Hindlimb muscle (tissue), 1 donor: ENCODE measurements around the gene ZNF878. TPM values are rescaled to one million over a fixed set of nuclear protein-coding genes. Genes with fewer than 3 reads are reported as not detected.
"Not testable (repeated sequence)": the region's sequence is repeated elsewhere in the genome, so short reads cannot be mapped to it uniquely, and the experiment has no call there.

Experiments used
- DNase-seq: peaks from one replicate; pipeline ENCODE4 v3.0.0-alpha.2; 2013
- polyA plus RNA-seq: library from polyadenylated mRNA; unstranded; fragments of 120-200 nt; gene quantifications from one replicate; pipeline ENCODE4 v1.2.1, GENCODE V29; 2013; ENCODE audit not compliant: insufficient read length

ZNF878 gene
- polyA plus RNA-seq = 0.31 TPM

GRCh38 chr19:12052497-12053169, at the start of gene ZNF878:
ZNF878 (minus strand) TSS chr19:12052961; CDS start chr19:12052801, 160 bp downstream.
- DNase-seq = peak; percentile 85

GRCh38 chr19:12098040-12098439, 45.3 kb upstream of the ZNF878 start:
- no peak for DNase-seq

- no peak for DNase-seq
Observed at GRCh38 chr19:12095111-12095790, 42.5 kb upstream of the ZNF878 start.

- DNase-seq = no peak
Observed at GRCh38 chr19:12093777-12094176, 41.0 kb upstream of the ZNF878 start.

GRCh38 chr19:12092956-12093355, 40.2 kb upstream of the ZNF878 start:
- no peak for DNase-seq

GRCh38 chr19:12092065-12092867, 39.5 kb upstream of the ZNF878 start:
- DNase-seq = peak; percentile 92

- peak; percentile 73 for DNase-seq
Observed at GRCh38 chr19:12090807-12091206, 38.0 kb upstream of the ZNF878 start.

GRCh38 chr19:12085074-12085818, 32.5 kb upstream of the ZNF878 start:
- DNase-seq = no peak

- not testable (repeated sequence) for DNase-seq
Observed at GRCh38 chr19:12083336-12083735, 30.6 kb upstream of the ZNF878 start.

- DNase-seq = no peak
Observed at GRCh38 chr19:12077375-12077774, 24.6 kb upstream of the ZNF878 start.

- not testable (repeated sequence) for DNase-seq
Observed at GRCh38 chr19:12076331-12076730, 23.6 kb upstream of the ZNF878 start.

- DNase-seq = no peak
Observed at GRCh38 chr19:12075538-12076139, 22.9 kb upstream of the ZNF878 start.

- DNase-seq = peak; percentile 95
Observed at GRCh38 chr19:12064590-12065538, 12.1 kb upstream of the ZNF878 start, which contains the start of gene ZNF844. ZNF844 (plus strand) TSS chr19:12064731; CDS start chr19:12064874, 143 bp downstream.

GRCh38 chr19:12055784-12056183, 3.0 kb upstream of the ZNF878 start:
- DNase-seq = no peak

- DNase-seq = no peak
Observed at GRCh38 chr19:12052091-12052496, 667 bp downstream of the ZNF878 start.

GRCh38 chr19:12047868-12048267, 4.9 kb downstream of the ZNF878 start:
- DNase-seq = no peak

- DNase-seq = no peak
Observed at GRCh38 chr19:12043752-12044422, 8.9 kb downstream of the ZNF878 start.

- DNase-seq = no peak
Observed at GRCh38 chr19:12042893-12043292, 9.9 kb downstream of the ZNF878 start.

- DNase-seq = peak; percentile 91
Observed at GRCh38 chr19:12035220-12036172, 17.3 kb downstream of the ZNF878 start, which contains the start of gene ZNF433. ZNF433 (minus strand) TSS chr19:12035679; CDS start chr19:12035539, 140 bp downstream.
